ENCODE results near the gene COL5A2. TPM values are rescaled to one million over a fixed set of nuclear protein-coding genes. Genes with fewer than 3 reads are reported as not detected.

Gene COL5A2
- total RNA-seq, 2 donors from 2014 or later, result 8.2 to 17.6 TPM

DNA sequence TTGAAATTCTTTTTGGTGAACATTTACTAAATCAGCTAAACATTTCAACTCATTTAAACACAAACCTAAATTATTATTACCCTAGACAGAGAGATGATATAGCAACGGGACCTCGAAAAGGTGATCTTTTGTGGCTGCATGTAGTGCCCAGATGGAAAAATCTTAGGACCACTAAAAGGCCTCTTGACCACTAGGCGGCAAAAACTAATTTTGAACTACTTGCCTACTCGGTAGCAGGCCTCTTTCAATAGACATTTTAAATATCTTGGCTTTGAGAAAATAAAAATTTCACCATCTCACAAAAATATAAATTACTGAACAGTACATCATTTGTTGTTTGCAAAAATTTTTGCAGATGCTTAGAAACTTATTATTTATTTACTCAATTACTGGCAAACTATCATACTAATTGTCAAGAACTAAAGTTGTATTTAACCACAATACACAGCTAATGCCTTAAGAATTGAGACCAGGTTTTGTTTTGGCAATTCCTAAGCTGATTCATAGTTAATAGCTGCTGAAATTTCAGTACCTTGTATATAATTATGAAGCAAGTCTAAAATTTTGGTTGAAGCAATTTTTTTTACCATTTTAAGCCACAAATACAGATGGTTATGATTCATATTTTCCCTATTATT is 196.0 kb downstream of the COL5A2 start:
- H3K4me3 ChIP-seq, result no peak overlapping the region
- 71% methylated on average over 4 of the region's 4 CpGs for WGBS
- peak overlapping the region in 1 of 2 donors; percentile 31 for H3K27ac ChIP-seq

More for the DNA sequence above, 196.0 kb downstream of the COL5A2 start:
- TF ChIP-seq POLR2AphosphoS5 (IDR thresholded peaks at IDR 0.05), result no peak
- TF ChIP-seq, protein P1, sequence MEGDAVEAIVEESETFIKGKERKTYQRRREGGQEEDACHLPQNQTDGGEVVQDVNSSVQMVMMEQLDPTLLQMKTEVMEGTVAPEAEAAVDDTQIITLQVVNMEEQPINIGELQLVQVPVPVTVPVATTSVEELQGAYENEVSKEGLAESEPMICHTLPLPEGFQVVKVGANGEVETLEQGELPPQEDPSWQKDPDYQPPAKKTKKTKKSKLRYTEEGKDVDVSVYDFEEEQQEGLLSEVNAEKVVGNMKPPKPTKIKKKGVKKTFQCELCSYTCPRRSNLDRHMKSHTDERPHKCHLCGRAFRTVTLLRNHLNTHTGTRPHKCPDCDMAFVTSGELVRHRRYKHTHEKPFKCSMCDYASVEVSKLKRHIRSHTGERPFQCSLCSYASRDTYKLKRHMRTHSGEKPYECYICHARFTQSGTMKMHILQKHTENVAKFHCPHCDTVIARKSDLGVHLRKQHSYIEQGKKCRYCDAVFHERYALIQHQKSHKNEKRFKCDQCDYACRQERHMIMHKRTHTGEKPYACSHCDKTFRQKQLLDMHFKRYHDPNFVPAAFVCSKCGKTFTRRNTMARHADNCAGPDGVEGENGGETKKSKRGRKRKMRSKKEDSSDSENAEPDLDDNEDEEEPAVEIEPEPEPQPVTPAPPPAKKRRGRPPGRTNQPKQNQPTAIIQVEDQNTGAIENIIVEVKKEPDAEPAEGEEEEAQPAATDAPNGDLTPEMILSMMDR (IDR thresholded peaks at IDR 0.05), result peak in 1 of 4 experiments; percentile 12
- intact Hi-C loops (cut with DNase I), result loop anchor here (2.0 kb wide), 1 partner anchor 461 kb away; no protein-coding TSS in a partner anchor
- no peak for DNase-seq (ENCODE audit: low spot score)
- H3K36me3 ChIP-seq, result no peaks in the 10 kb centered on the region
- H3K4me1 ChIP-seq (replicated peaks), result no peaks in the 10 kb centered on the region
- H3K27me3 ChIP-seq (replicated peaks; ENCODE audit: insufficient read depth), result no peaks in the 10 kb centered on the region
- H3K9me3 ChIP-seq, result no peaks in the 10 kb centered on the region

Small RNAs within 50 kb of the gene (microRNA-seq; reads per million reads assigned to microRNA genes)
- gene MIR3129 (1.3 reads per million, percentile 16 among the genes with 10 or more reads in this experiment), gene MIR3606 (not detected)

Small RNAs within 50 kb of the gene (small RNA-seq; reads per million reads assigned to genes)
- gene MIR3129, result 0.20 to 0.37 reads per million in 2 donors

Other genes with a start within 250 kb of the COL5A2 start
- 100 to 1,000 TPM in 1 of 2 donors, 10 to 100 TPM in 1; 25.5 to 121 TPM for gene COL3A1, start 205.4 kb downstream of the COL5A2 start, total RNA-seq